ENCODE measurements around the gene TMEM150B.

GRCh38 chr19:55370305-55370988 is 45.3 kb upstream of the TMEM150B start, which contains the start of gene IL11:
- TF ChIP-seq YY1 (IDR thresholded peaks at IDR 0.05; ENCODE audit: insufficient read depth, insufficient read length) (no peak), ZNF274 (IDR thresholded peaks at IDR 0.05; ENCODE audit: low read depth, low read length) (no peak)

Data from NT2/D1 (cell line).